Epithelial cell of proximal tubule (primary cell): Measurements from ENCODE around the gene MEMO1. TPM values are rescaled to one million over a fixed set of nuclear protein-coding genes. Genes with fewer than 3 reads are reported as not detected.
"Not testable (repeated sequence)": the region's sequence is repeated elsewhere in the genome, so short reads cannot be mapped to it uniquely, and the experiment has no call there.

Experiments used
- DNase-seq: peaks from one replicate; pipeline ENCODE4 v3.0.0-alpha.2; 2011; ENCODE audit warnings: low read depth
- H3K4me3 ChIP-seq: 2 replicates; pipeline ENCODE4 v1.5.1; 2011; ENCODE audit warnings: low read depth, mild to moderate bottlenecking, low read length
- total RNA-seq: library from RNA; depleted of rRNA; stranded (reverse); fragments of >200 nt; gene quantifications from 2 replicates; pipeline ENCODE4 v1.2.3, GENCODE V29; 2015
- TF ChIP-seq, protein P1 (sequence below): conservative IDR thresholded peaks from 2 replicates; pipeline ENCODE4 v1.5.1; 2012; ENCODE audit warnings: low read depth, mild to moderate bottlenecking, low read length

The MEMO1 gene
- total RNA-seq, 1 donor from 2014 or later = 26.9 TPM

GRCh38 chr2:31901900-31902299 lies 108.9 kb downstream of the MEMO1 start:
- DNase-seq = no peak
- TF ChIP-seq, protein P1, sequence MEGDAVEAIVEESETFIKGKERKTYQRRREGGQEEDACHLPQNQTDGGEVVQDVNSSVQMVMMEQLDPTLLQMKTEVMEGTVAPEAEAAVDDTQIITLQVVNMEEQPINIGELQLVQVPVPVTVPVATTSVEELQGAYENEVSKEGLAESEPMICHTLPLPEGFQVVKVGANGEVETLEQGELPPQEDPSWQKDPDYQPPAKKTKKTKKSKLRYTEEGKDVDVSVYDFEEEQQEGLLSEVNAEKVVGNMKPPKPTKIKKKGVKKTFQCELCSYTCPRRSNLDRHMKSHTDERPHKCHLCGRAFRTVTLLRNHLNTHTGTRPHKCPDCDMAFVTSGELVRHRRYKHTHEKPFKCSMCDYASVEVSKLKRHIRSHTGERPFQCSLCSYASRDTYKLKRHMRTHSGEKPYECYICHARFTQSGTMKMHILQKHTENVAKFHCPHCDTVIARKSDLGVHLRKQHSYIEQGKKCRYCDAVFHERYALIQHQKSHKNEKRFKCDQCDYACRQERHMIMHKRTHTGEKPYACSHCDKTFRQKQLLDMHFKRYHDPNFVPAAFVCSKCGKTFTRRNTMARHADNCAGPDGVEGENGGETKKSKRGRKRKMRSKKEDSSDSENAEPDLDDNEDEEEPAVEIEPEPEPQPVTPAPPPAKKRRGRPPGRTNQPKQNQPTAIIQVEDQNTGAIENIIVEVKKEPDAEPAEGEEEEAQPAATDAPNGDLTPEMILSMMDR = no peak
- H3K4me3 ChIP-seq = no peak overlapping the region

DNA sequence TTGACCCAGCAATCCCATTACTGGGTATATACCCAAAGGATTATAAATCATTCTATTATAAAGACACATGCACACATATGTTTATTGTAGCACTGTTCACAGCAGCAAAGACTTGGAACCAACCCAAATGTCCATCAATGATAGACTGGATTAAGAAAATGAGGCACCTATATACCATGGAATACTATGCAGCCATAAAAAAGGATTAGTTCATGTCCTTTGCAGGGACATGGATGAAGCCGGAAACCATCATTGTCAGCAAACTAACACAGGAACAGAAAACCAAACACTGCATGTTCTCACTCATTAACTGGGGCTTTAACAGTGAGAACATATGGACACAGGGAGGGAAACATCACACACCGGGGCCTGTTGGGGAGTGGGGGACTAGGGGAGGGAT lies 110.7 kb downstream of the MEMO1 start:
- not testable (repeated sequence) for DNase-seq, H3K4me3 ChIP-seq

GRCh38 chr2:31898346-31898745 lies 112.5 kb downstream of the MEMO1 start:
- not testable (repeated sequence) for H3K4me3 ChIP-seq, DNase-seq

DNA sequence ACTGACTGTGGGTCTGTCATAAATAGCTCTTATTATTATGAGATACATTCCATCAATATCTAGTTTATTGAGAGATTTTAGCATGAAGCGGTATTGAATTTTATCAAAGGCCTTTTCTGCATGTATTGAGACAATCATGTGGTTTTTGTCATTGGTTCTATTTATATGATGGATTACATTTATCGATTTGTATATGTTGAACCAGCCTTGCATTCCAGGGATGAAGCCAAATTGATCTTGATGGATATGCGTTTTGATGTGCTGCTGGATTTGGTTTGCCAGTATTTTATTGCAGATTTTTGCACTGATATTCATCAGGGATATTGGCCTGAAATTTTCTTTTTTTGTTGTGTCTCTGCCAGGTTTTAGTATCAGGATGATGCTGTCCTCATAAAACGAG lies 113.5 kb downstream of the MEMO1 start:
- H3K4me3 ChIP-seq, DNase-seq: not testable (repeated sequence)

DNA sequence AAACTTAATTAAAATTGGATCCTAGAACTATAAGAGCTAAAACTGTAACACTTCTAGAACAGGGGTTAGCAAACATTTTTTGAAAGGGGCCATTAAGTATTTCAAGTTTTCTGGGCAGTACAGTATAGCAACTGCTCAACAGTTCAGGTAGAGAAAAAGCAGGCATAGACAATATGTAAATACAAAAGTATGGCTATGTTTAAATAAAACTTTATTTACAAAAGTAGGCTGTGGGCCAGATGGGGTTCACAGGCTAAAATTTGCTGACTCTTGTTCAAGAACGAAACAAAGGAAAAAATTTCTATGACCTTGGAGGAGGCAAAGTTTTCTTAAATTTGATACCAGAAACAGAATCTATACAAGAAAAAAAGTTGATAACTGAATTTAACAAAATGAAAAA lies 114.5 kb downstream of the MEMO1 start:
- no peak for DNase-seq
- H3K4me3 ChIP-seq = no peak overlapping the region
- TF ChIP-seq, protein P1 = no peak

GRCh38 chr2:31894656-31895055 lies 116.2 kb downstream of the MEMO1 start:
- TF ChIP-seq, protein P1 = no peak
- H3K4me3 ChIP-seq = no peak overlapping the region
- no peak for DNase-seq

DNA sequence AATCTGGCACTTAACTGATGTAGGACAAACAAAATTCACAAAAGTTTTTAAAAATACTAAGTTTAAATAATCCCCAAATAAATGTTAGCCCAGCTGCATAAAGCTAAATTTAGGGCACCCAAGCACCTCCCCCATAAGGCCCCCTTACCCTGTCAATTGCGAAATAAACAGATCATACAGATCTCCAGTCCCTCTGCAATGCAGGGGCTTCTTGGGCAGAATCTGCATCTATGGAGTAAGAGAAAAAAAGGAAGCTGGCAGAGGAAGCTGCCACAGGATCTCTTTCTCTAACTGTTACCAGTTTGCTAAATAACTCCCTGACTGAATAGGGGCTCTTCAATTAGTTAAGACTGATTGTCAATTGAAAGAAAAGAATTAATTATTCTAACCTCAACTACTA lies 117.7 kb downstream of the MEMO1 start:
- no peak for DNase-seq
- no peak overlapping the region for H3K4me3 ChIP-seq
- TF ChIP-seq, protein P1 = no peak

GRCh38 chr2:31889044-31889443 lies 121.8 kb downstream of the MEMO1 start:
- TF ChIP-seq, protein P1 = no peak
- no peak overlapping the region for H3K4me3 ChIP-seq
- DNase-seq = no peak

GRCh38 chr2:31888550-31888949 lies 122.3 kb downstream of the MEMO1 start:
- no peak overlapping the region for H3K4me3 ChIP-seq
- TF ChIP-seq, protein P1 = no peak
- no peak for DNase-seq
